HCT116 (cell line): ENCODE measurements around the gene PCSK9. TPM values are rescaled to one million over a fixed set of nuclear protein-coding genes. Genes with fewer than 3 reads are reported as not detected.

Experiments used
- ATAC-seq: fragments of 200-7000 bp; cut with Tn5 transposase; 2 replicates; pipeline ENCODE4 v1.9.1; 2020; ENCODE audit warnings: mild to moderate bottlenecking, moderate library complexity
- BruUV-seq: library from RNA; stranded (reverse); fragments of 400-500 nt; replicated peaks from 2 replicates; lab custom pipeline; 2021; lab: Mats Ljungman, UMichigan
- CTCF ChIA-PET: fragments of 300-600 bp; sonication (Branson Sonifier 250); formaldehyde crosslinking; loops from one replicate; lab custom pipeline; 2021; ENCODE audit warnings: antibody characterized with exemption; lab: Charles Lee
- POLR2A ChIA-PET: fragments of 300-600, 350-600 bp; sonication (Branson Sonifier 250); formaldehyde crosslinking; loops from one replicate; lab custom pipeline; 2021; ENCODE audit warnings: antibody characterized with exemption; lab: Charles Lee
- RAD21 ChIA-PET, 2 experiments: fragments of 300-600 bp; sonication (Branson Sonifier 250); formaldehyde crosslinking; loops; one replicate each; lab custom pipeline; 2023; ENCODE audit warnings: low total read pairs in 2 of 2; ENCODE audit not compliant: uncharacterized antibody in 2 of 2, unreplicated experiment in 2 of 2, low non-redundant PET in 1 of 2; lab: Charles Lee
- DNase-seq: peaks from one replicate; pipeline ENCODE4 v3.0.0-alpha.2; 2010; ENCODE audit warnings: low read depth, low spot score
- H2AFZ ChIP-seq: fragments of 200-600 bp; shearing (Covaris generic), sonication (generic); 2 replicates; pipeline ENCODE4 v1.6.1; 2017; ENCODE audit warnings: low read depth, mixed run types, mixed read lengths, antibody characterized with exemption, low read length; ENCODE audit not compliant: poor library complexity, severe bottlenecking
- H3K27ac ChIP-seq: 2 replicates; pipeline ENCODE4 v1.5.1; 2012; ENCODE audit warnings: low read depth, low read length
- H3K27me3 ChIP-seq: fragments of 200-600 bp; sonication (generic); 2 replicates; pipeline ENCODE4 v1.6.1; 2016; ENCODE audit warnings: mixed run types, low read length, mixed read lengths; ENCODE audit not compliant: insufficient read depth
- H3K36me3 ChIP-seq, 2 experiments: fragments of 200-500 bp in 1 of 2; fragments of 200-600 bp in 1 of 2; sonication (Bioruptor generic) in 1 of 2; sonication (generic) in 1 of 2; 2 replicates each; pipeline versions ENCODE4 v1.5.1 to v1.6.1; 2014 to 2016; ENCODE audit warnings: low read length in 2 of 2, inconsistent platforms in 1 of 2, mixed read lengths in 1 of 2, mixed run types in 1 of 2; ENCODE audit not compliant: insufficient read depth in 2 of 2, control insufficient read depth in 1 of 2
- H3K4me1 ChIP-seq, 2 experiments: fragments of 200-600 bp in 1 of 2; sonication (generic) in 1 of 2; 2 replicates each; pipeline versions ENCODE4 v1.5.1 to v1.6.1; 2012 to 2017; ENCODE audit warnings: low read length in 2 of 2, inconsistent platforms in 1 of 2, mild to moderate bottlenecking in 1 of 2, mixed read lengths in 1 of 2, mixed run types in 1 of 2, moderate library complexity in 1 of 2; ENCODE audit not compliant: insufficient read depth in 2 of 2, control insufficient read depth in 1 of 2
- H3K4me2 ChIP-seq: fragments of 200-600 bp; sonication (generic); 2 replicates; pipeline ENCODE4 v1.6.1; 2017; ENCODE audit warnings: mixed run types, low read length, mixed read lengths
- H3K4me3 ChIP-seq, 2 experiments: fragments of 200-600 bp in 1 of 2; sonication (generic) in 1 of 2; replicated peaks in 1 of 2; 2 replicates each; pipeline ENCODE4 v1.5.1; 2011 to 2016; ENCODE audit warnings: low read length in 2 of 2, control low read depth in 1 of 2, low read depth in 1 of 2, mild to moderate bottlenecking in 1 of 2, mixed read lengths in 1 of 2, mixed run types in 1 of 2
- H3K79me2 ChIP-seq: fragments of 200-600 bp; sonication (generic); 2 replicates; pipeline ENCODE4 v1.6.1; 2017; ENCODE audit warnings: mild to moderate bottlenecking, mixed run types, low read length, moderate library complexity, mixed read lengths; ENCODE audit not compliant: insufficient read depth
- H3K9ac ChIP-seq: fragments of 200-600 bp; sonication (generic); 2 replicates; pipeline ENCODE4 v1.6.1; 2016; ENCODE audit warnings: low read length, mixed read lengths
- H3K9me2 ChIP-seq: fragments of 200-600 bp; sonication (generic), shearing (Covaris generic); 2 replicates; pipeline ENCODE4 v1.6.1; 2017; ENCODE audit warnings: mixed run types, mild to moderate bottlenecking, moderate library complexity; ENCODE audit not compliant: insufficient read depth
- H3K9me3 ChIP-seq, 2 experiments: fragments of 200-500 bp in 1 of 2; fragments of 200-600 bp in 1 of 2; sonication (Bioruptor generic) in 1 of 2; sonication (generic) in 1 of 2; 2 replicates each; pipeline ENCODE4 v1.6.1; 2014 to 2017; ENCODE audit warnings: low read length in 2 of 2, mixed read lengths in 2 of 2, inconsistent platforms in 1 of 2, low read depth in 1 of 2, mild to moderate bottlenecking in 1 of 2, mixed run types in 1 of 2, moderate library complexity in 1 of 2; ENCODE audit not compliant: control insufficient read depth in 1 of 2, insufficient read depth in 1 of 2
- H4K20me1 ChIP-seq: fragments of 200-600 bp; sonication (generic), shearing (Covaris generic); 2 replicates; pipeline ENCODE4 v1.6.1; 2017; ENCODE audit warnings: mixed run types, mild to moderate bottlenecking, moderate library complexity; ENCODE audit not compliant: insufficient read depth
- CBX3 ChIP-seq: IDR thresholded peaks from 2 replicates; pipeline ENCODE4 v1.6.1; 2012; ENCODE audit warnings: low read depth
- EGR1 ChIP-seq: IDR thresholded peaks from 2 replicates; pipeline ENCODE4 v1.6.1; 2012; ENCODE audit warnings: low read depth
- ELF1 ChIP-seq: IDR thresholded peaks from 2 replicates; pipeline ENCODE4 v1.6.1; 2012; ENCODE audit warnings: low read depth, borderline replicate concordance
- EZH2 ChIP-seq: fragments of 200-600 bp; sonication (generic); IDR thresholded peaks from 2 replicates; pipeline ENCODE4 v1.6.1; 2017; ENCODE audit warnings: antibody characterized with exemption, mixed run types
- EZH2phosphoT487 ChIP-seq: fragments of 200-600 bp; IDR thresholded peaks from 2 replicates; pipeline ENCODE4 v1.6.1; 2018; ENCODE audit warnings: antibody characterized with exemption, borderline replicate concordance
- FOSL1 ChIP-seq: IDR thresholded peaks from 2 replicates; pipeline ENCODE4 v1.6.1; 2012; ENCODE audit warnings: low read depth
- POLR2A ChIP-seq: IDR thresholded peaks from 2 replicates; pipeline ENCODE4 v1.7.0; 2011; ENCODE audit warnings: borderline replicate concordance; ENCODE audit not compliant: insufficient read depth, insufficient read length; ENCODE audit errors: extremely low read depth
- POLR2AphosphoS5 ChIP-seq: IDR thresholded peaks from 2 replicates; pipeline ENCODE4 v1.6.1; 2011; ENCODE audit warnings: mild to moderate bottlenecking, low read depth, low read length, moderate library complexity
- RAD21 ChIP-seq: IDR thresholded peaks from 2 replicates; pipeline ENCODE4 v1.6.1; 2012; ENCODE audit warnings: low read depth, mild to moderate bottlenecking
- REST ChIP-seq: IDR thresholded peaks from 2 replicates; pipeline ENCODE4 v1.6.1; 2012; ENCODE audit warnings: low read depth
- SIN3A ChIP-seq: IDR thresholded peaks from 2 replicates; pipeline ENCODE4 v1.6.1; 2012; ENCODE audit warnings: low read depth
- SRF ChIP-seq: IDR thresholded peaks from 2 replicates; pipeline ENCODE4 v1.6.1; 2012; ENCODE audit warnings: low read depth
- TCF7L2 ChIP-seq: IDR thresholded peaks from 2 replicates; pipeline ENCODE4 v1.7.0; 2011; ENCODE audit warnings: borderline replicate concordance, inconsistent platforms; ENCODE audit not compliant: insufficient read depth, insufficient read length; ENCODE audit errors: extremely low read depth
- YY1 ChIP-seq: IDR thresholded peaks from 2 replicates; pipeline ENCODE4 v1.6.1; 2011; ENCODE audit warnings: low read length, low read depth, moderate library complexity, mild to moderate bottlenecking; ENCODE audit not compliant: insufficient replicate concordance; ENCODE audit errors: extremely low read depth
- ZBTB33 ChIP-seq: IDR thresholded peaks from 2 replicates; pipeline ENCODE4 v1.6.1; 2011; ENCODE audit warnings: mild to moderate bottlenecking, low read length, moderate library complexity; ENCODE audit not compliant: insufficient replicate concordance; ENCODE audit errors: extremely low read depth
- ZFX ChIP-seq: fragments of 450-650 bp; IDR thresholded peaks from 2 replicates; pipeline ENCODE4 v1.6.1; 2017
- ZNF274 ChIP-seq: fragments of 200-500 bp; sonication (Bioruptor generic); IDR thresholded peaks from 2 replicates; pipeline ENCODE4 v1.6.1; 2014; ENCODE audit warnings: mild to moderate bottlenecking, low read depth, low read length, inconsistent platforms
- intact Hi-C: fragments of 100-400 bp; cut with micrococcal nuclease; formaldehyde crosslinking; loops from 2 replicates; pipeline ENCODE4 v1.10.0; 2022
- total RNA-seq: library from RNA; stranded (reverse); gene quantifications from one replicate; pipeline ENCODE4 v1.2.1, GENCODE V29; 2021; ENCODE audit not compliant: unreplicated experiment
- TF ChIP-seq, protein P1 (sequence below), 3 experiments: fragments of 200-600 bp in 1 of 3; sonication (generic) in 1 of 3; IDR thresholded peaks in 2 of 3; conservative IDR thresholded peaks in 1 of 3; 2 replicates each; pipeline ENCODE4 v1.5.1; 2012 to 2017; ENCODE audit warnings: low read depth in 2 of 3, low read length in 2 of 3, antibody characterized with exemption in 1 of 3, borderline replicate concordance in 1 of 3, control low read depth in 1 of 3, mild to moderate bottlenecking in 1 of 3, mixed read lengths in 1 of 3, mixed run types in 1 of 3, moderate library complexity in 1 of 3; ENCODE audit not compliant: insufficient read depth in 1 of 3
- TF ChIP-seq, protein P2 (sequence below): IDR thresholded peaks from 2 replicates; pipeline ENCODE4 v1.6.1; 2012

Gene PCSK9
- total RNA-seq, 1 experiment from 2014 or later = 39.6 TPM

DNA sequence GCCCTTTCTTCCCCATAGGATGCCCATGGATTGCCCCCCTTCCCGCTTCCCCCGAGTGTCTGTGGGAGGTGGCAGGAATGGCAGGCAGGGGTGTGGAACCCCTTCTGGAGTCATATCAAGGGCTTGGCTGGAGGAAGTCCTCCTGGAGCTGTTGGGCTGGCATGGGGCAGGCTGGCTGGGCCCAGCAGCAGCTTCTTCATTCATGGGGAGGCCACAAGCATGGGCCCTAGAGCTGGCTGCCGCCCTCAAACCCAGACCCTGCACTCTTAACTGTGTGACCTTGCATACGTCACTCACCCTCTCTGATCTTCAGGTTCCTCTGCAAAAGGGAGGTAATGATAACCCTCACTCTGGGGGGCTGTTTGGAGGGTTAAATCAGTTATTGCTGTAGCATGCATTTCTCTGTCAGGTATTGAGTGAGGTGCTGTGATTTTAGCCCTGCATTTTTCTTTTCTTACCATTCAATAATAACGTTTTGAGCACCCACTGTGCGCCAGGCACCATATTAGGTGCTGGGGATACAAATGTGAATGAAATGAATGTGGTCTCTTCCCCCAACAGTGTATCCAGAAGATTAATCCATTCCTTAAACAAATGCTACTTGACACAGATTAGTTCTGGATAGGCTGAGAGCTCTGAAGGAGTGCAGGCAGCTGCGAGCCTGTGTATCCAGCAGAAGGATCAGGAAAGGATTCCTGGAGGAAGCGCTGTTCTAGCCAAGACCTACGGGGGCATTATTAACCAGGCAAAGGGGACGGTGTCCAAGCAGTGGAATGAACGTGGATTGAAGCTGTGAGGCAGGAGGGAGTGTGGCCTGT lies 9.3 kb downstream of the PCSK9 start:
- H3K36me3 ChIP-seq = 0 out of 4 replicates have a peak, but pooled peaks cover 0 to 9% of the 10 kb centered on the region in 2 experiments
- intact Hi-C loops = no loop called here
- POLR2A ChIA-PET = no interaction called here
- H3K9ac ChIP-seq = no peak overlapping the region
- no peaks in the 10 kb centered on the region for H3K9me2 ChIP-seq
- no peaks in the 10 kb centered on the region for H3K4me1 ChIP-seq
- H3K4me3 ChIP-seq = no peak overlapping the region
- H3K79me2 ChIP-seq = no peaks in the 10 kb centered on the region
- H3K27ac ChIP-seq = no peak overlapping the region
- CTCF ChIA-PET = interaction anchor here (1.1 kb wide), 1 partner anchor 104 kb away, joined by 3 read pairs; no protein-coding TSS in a partner anchor
- DNase-seq (no peak), ATAC-seq (peak; percentile 52; the same call in 1 of the 2 replicates)
- H3K27me3 ChIP-seq = no peaks in the 10 kb centered on the region
- H3K9me3 ChIP-seq = no peaks in the 10 kb centered on the region
- H2AFZ ChIP-seq = no peak overlapping the region
- no TSS peak for BruUV-seq
- RAD21 ChIA-PET = no interaction called here
- H3K4me2 ChIP-seq = no peak overlapping the region
- no peaks in the 10 kb centered on the region for H4K20me1 ChIP-seq
- TF ChIP-seq REST = no peak
- TF ChIP-seq EZH2phosphoT487 = no peak
- no peak for TF ChIP-seq ZBTB33
- no peak for TF ChIP-seq YY1
- no peak for TF ChIP-seq POLR2AphosphoS5
- TF ChIP-seq SRF = no peak
- no peak for TF ChIP-seq ELF1
- TF ChIP-seq ZFX = no peak
- no peak for TF ChIP-seq CBX3
- TF ChIP-seq POLR2A = no peak
- no peak for TF ChIP-seq FOSL1
- no peak for TF ChIP-seq RAD21
- TF ChIP-seq SIN3A = no peak
- TF ChIP-seq EZH2 = no peak
- TF ChIP-seq, protein P1, sequence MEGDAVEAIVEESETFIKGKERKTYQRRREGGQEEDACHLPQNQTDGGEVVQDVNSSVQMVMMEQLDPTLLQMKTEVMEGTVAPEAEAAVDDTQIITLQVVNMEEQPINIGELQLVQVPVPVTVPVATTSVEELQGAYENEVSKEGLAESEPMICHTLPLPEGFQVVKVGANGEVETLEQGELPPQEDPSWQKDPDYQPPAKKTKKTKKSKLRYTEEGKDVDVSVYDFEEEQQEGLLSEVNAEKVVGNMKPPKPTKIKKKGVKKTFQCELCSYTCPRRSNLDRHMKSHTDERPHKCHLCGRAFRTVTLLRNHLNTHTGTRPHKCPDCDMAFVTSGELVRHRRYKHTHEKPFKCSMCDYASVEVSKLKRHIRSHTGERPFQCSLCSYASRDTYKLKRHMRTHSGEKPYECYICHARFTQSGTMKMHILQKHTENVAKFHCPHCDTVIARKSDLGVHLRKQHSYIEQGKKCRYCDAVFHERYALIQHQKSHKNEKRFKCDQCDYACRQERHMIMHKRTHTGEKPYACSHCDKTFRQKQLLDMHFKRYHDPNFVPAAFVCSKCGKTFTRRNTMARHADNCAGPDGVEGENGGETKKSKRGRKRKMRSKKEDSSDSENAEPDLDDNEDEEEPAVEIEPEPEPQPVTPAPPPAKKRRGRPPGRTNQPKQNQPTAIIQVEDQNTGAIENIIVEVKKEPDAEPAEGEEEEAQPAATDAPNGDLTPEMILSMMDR (IDR thresholded peaks at IDR 0.05 in 2 of 3, conservative IDR thresholded peaks at IDR 0.05 in 1 of 3; ENCODE audit: borderline replicate concordance in 1 of 3, insufficient read depth in 1 of 3, low read depth in 2 of 3, low read length in 2 of 3) = no peak
- TF ChIP-seq EGR1 = no peak
- no peak for TF ChIP-seq TCF7L2
- no peak for TF ChIP-seq ZNF274
- TF ChIP-seq, protein P2, sequence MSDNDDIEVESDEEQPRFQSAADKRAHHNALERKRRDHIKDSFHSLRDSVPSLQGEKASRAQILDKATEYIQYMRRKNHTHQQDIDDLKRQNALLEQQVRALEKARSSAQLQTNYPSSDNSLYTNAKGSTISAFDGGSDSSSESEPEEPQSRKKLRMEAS = no peak
